H9 (cell line): ENCODE measurements around the gene ERC2. TPM values are rescaled to one million over a fixed set of nuclear protein-coding genes. Genes with fewer than 3 reads are reported as not detected.

ENCODE experiments used
- DNase-seq: peaks from one replicate; pipeline ENCODE4 v3.0.0-alpha.2; 2017
- H2AFZ ChIP-seq: one replicate; pipeline ENCODE4 v1.6.1; 2013; ENCODE audit warnings: mild to moderate bottlenecking, low read length, control low read depth, moderate library complexity
- H2AK5ac ChIP-seq: 2 replicates; pipeline ENCODE4 v1.6.1; 2013; ENCODE audit warnings: low read length, control low read depth, mixed read lengths; ENCODE audit not compliant: insufficient read length
- H2BK120ac ChIP-seq: one replicate; pipeline ENCODE4 v1.6.1; 2013; ENCODE audit warnings: low read depth, mild to moderate bottlenecking, low read length, control low read depth, inconsistent platforms; ENCODE audit not compliant: poor library complexity, severe bottlenecking
- H2BK12ac ChIP-seq: 2 replicates; pipeline ENCODE4 v1.6.1; 2013; ENCODE audit warnings: low read length, control low read depth, mixed read lengths, low read depth; ENCODE audit not compliant: insufficient read length
- H2BK15ac ChIP-seq: 2 replicates; pipeline ENCODE4 v1.6.1; 2013; ENCODE audit warnings: low read depth, low read length, control low read depth
- H2BK20ac ChIP-seq: one replicate; pipeline ENCODE4 v1.6.1; 2013; ENCODE audit warnings: low read depth, mild to moderate bottlenecking, low read length, control low read depth, inconsistent platforms; ENCODE audit not compliant: poor library complexity, severe bottlenecking
- H2BK5ac ChIP-seq: 2 replicates; pipeline ENCODE4 v1.6.1; 2013; ENCODE audit warnings: low read length, control low read depth, mixed read lengths; ENCODE audit not compliant: insufficient read length
- H3K14ac ChIP-seq: 2 replicates; pipeline ENCODE4 v1.6.1; 2013; ENCODE audit warnings: low read length, control low read depth; ENCODE audit not compliant: insufficient read depth
- H3K18ac ChIP-seq: 2 replicates; pipeline ENCODE4 v1.6.1; 2013; ENCODE audit warnings: low read depth, mild to moderate bottlenecking, mixed read lengths, low read length, control low read depth; ENCODE audit not compliant: insufficient read length
- H3K23ac ChIP-seq: 2 replicates; pipeline ENCODE4 v1.6.1; 2013; ENCODE audit warnings: low read length, control low read depth, mixed read lengths, low read depth; ENCODE audit not compliant: insufficient read length
- H3K23me2 ChIP-seq: 2 replicates; pipeline ENCODE4 v1.6.1; 2013; ENCODE audit warnings: low read depth, mild to moderate bottlenecking, mixed read lengths, low read length, control low read depth; ENCODE audit not compliant: insufficient read length, poor library complexity, severe bottlenecking
- H3K27ac ChIP-seq: 2 replicates; pipeline ENCODE4 v1.5.1; 2013; ENCODE audit warnings: low read length, control low read depth, mixed read lengths, low read depth; ENCODE audit not compliant: insufficient read length
- H3K27me3 ChIP-seq: 2 replicates; pipeline ENCODE4 v1.6.1; 2013; ENCODE audit warnings: low read length, control low read depth, inconsistent platforms; ENCODE audit not compliant: insufficient read depth
- H3K4ac ChIP-seq: 2 replicates; pipeline ENCODE4 v1.6.1; 2013; ENCODE audit warnings: low read depth, mild to moderate bottlenecking, control low read depth, inconsistent platforms, low read length, moderate library complexity
- H3K4me1 ChIP-seq: 2 replicates; pipeline ENCODE4 v1.6.1; 2013; ENCODE audit warnings: low read length, control low read depth, inconsistent platforms; ENCODE audit not compliant: insufficient read depth
- H3K4me2 ChIP-seq: 2 replicates; pipeline ENCODE4 v1.6.1; 2013; ENCODE audit warnings: low read length, control low read depth, mixed read lengths; ENCODE audit not compliant: insufficient read length, insufficient read depth
- H3K56ac ChIP-seq: 2 replicates; pipeline ENCODE4 v1.6.1; 2013; ENCODE audit warnings: low read depth, mild to moderate bottlenecking, mixed read lengths, low read length, control low read depth; ENCODE audit not compliant: insufficient read length
- H3K79me1 ChIP-seq: 2 replicates; pipeline ENCODE4 v1.6.1; 2013; ENCODE audit warnings: low read depth, mild to moderate bottlenecking, moderate library complexity, low read length, control low read depth, inconsistent platforms; ENCODE audit not compliant: insufficient read depth, poor library complexity, severe bottlenecking
- H3K79me2 ChIP-seq: 2 replicates; pipeline ENCODE4 v1.6.1; 2013; ENCODE audit warnings: low read length, control low read depth, inconsistent platforms; ENCODE audit not compliant: insufficient read depth
- H3K9ac ChIP-seq: 2 replicates; pipeline ENCODE4 v1.6.1; 2013; ENCODE audit warnings: low read length, control low read depth, mixed read lengths; ENCODE audit not compliant: insufficient read length; ENCODE audit errors: extremely low read depth
- H3K9me3 ChIP-seq: one replicate; pipeline ENCODE4 v1.6.1; 2013; ENCODE audit warnings: low read depth, low read length, inconsistent platforms; ENCODE audit not compliant: control insufficient read depth
- H3T11ph ChIP-seq: one replicate; pipeline ENCODE4 v1.6.1; 2013; ENCODE audit warnings: mild to moderate bottlenecking, low read length, control low read depth, inconsistent platforms
- H4K20me1 ChIP-seq: one replicate; pipeline ENCODE4 v1.6.1; 2013; ENCODE audit not compliant: control insufficient read depth, insufficient read length, insufficient read depth
- H4K5ac ChIP-seq: 2 replicates; pipeline ENCODE4 v1.6.1; 2013; ENCODE audit warnings: low read depth, mild to moderate bottlenecking, mixed read lengths, low read length, control low read depth; ENCODE audit not compliant: insufficient read length
- H4K8ac ChIP-seq: replicated peaks from 2 replicates; pipeline ENCODE4 v1.6.1; 2013; ENCODE audit warnings: low read length, control low read depth, mixed read lengths, low read depth; ENCODE audit not compliant: insufficient read length
- H4K91ac ChIP-seq: 2 replicates; pipeline ENCODE4 v1.6.1; 2013; ENCODE audit warnings: low read depth, mild to moderate bottlenecking, moderate library complexity, mixed read lengths, low read length, control low read depth; ENCODE audit not compliant: insufficient read length
- H3K27ac Mint-ChIP-seq, 3 experiments: 2 replicates in 2 of 3; 3 replicates in 1 of 3; pipeline ENCODE4 v1.8.0; 2020 to 2021; ENCODE audit warnings: mixed read lengths in 3 of 3, mild to moderate bottlenecking in 1 of 3, moderate library complexity in 1 of 3
- H3K27me3 Mint-ChIP-seq: 2 replicates; pipeline ENCODE4 v1.8.0; 2021; ENCODE audit warnings: low read depth, mild to moderate bottlenecking, moderate library complexity, mixed read lengths
- H3K36me3 Mint-ChIP-seq, 3 experiments: 2 replicates in 2 of 3; 3 replicates in 1 of 3; pipeline ENCODE4 v1.8.0; 2020 to 2021; ENCODE audit warnings: low read depth in 3 of 3, mixed read lengths in 3 of 3; ENCODE audit not compliant: insufficient read depth in 1 of 3
- H3K4me1 Mint-ChIP-seq, 2 experiments: 2 replicates each; pipeline ENCODE4 v1.8.0; 2020; ENCODE audit warnings: mixed read lengths in 2 of 2
- H3K4me3 Mint-ChIP-seq, 2 experiments: 2 replicates in 1 of 2; 3 replicates in 1 of 2; pipeline ENCODE4 v1.8.0; 2020 to 2021; ENCODE audit warnings: mild to moderate bottlenecking in 2 of 2, mixed read lengths in 2 of 2, moderate library complexity in 1 of 2
- H3K9me3 Mint-ChIP-seq, 2 experiments: 2 replicates in 1 of 2; 3 replicates in 1 of 2; pipeline ENCODE4 v1.8.0; 2020; ENCODE audit warnings: mild to moderate bottlenecking in 2 of 2, mixed read lengths in 2 of 2, moderate library complexity in 1 of 2
- CTCF ChIP-seq: fragments of 200-600 bp; sonication (generic); conservative IDR thresholded peaks from 3 replicates; pipeline ENCODE4 v1.8.0; 2021; ENCODE audit warnings: antibody characterized with exemption, mild to moderate bottlenecking
- WGBS: extraction: QIAGEN DNeasy Blood & Tissue Kit; methylation state at CpG from one replicate; pipeline ENCODE4 v1.1.7; 2013; ENCODE audit warnings: missing lambda C conversion rate, low lambda C conversion rate, mixed read lengths; ENCODE audit not compliant: insufficient read length; ENCODE audit errors: extremely low coverage; 5-methylcytosine and 5-hydroxymethylcytosine counted together
- total RNA-seq: library from RNA; stranded (reverse); gene quantifications from 2 replicates; pipeline ENCODE4 v1.2.1, GENCODE V29; 2021

ERC2 gene
- total RNA-seq, 1 experiment from 2014 or later: 15.4 TPM

- Histone ChIP-seq H2BK12ac (no peak overlapping the region), H3K4me1 (peaks cover 20% of the 10 kb centered on the region; the same call in 1 of the 2 replicates), H3K56ac (no peak overlapping the region), H3K23me2 (no peaks in the 10 kb centered on the region), H2BK15ac (no peak overlapping the region), H4K20me1 (no peaks in the 10 kb centered on the region), H2BK120ac (no peak overlapping the region), H3K9ac (no peak overlapping the region), H4K5ac (no peak overlapping the region), H2AFZ (no peak overlapping the region), H3K79me1 (no peaks in the 10 kb centered on the region), H3K27me3 (no peaks in the 10 kb centered on the region), H3K79me2 (no peaks in the 10 kb centered on the region), H3K4ac (no peak overlapping the region), H3K14ac (no peak overlapping the region), H3T11ph (no peak overlapping the region), H3K9me3 (no peaks in the 10 kb centered on the region), H3K27ac (no peak overlapping the region), H3K4me2 (no peak overlapping the region), H3K23ac (no peak overlapping the region), H4K8ac (no peak overlapping the region), H3K18ac (no peak overlapping the region), H2AK5ac (no peak overlapping the region), H4K91ac (no peak overlapping the region), H2BK20ac (no peak overlapping the region), H2BK5ac (no peak overlapping the region)
- Mint-ChIP-seq H3K4me1 (peaks cover 32 to 41% of the 10 kb centered on the region in 2 experiments), H3K4me3 (no peak overlapping the region), H3K27me3 (peaks cover 5% of the 10 kb centered on the region), H3K27ac (no peak overlapping the region), H3K9me3 (no peaks in the 10 kb centered on the region), H3K36me3 (no peaks in the 10 kb centered on the region; a peak in 1 of 7 replicates)
- no peak for DNase-seq
- WGBS: no CpG with 5 or more reads among the region's 9 CpGs
- TF ChIP-seq CTCF: no peak
These were observed 882.4 kb downstream of the ERC2 start for GRCh38 chr3:55585856-55586255.
